ENCODE results near the gene P2RY2.

The P2RY2 gene

GRCh38 chr11:73178681-73179080 lies 39.4 kb upstream of the P2RY2 start:
- H3K4me2 ChIP-seq (ENCODE audit: low read length), result no peak overlapping the region
- H3K27me3 ChIP-seq (ENCODE audit: control insufficient read depth, insufficient read depth, low read length), result no peaks in the 10 kb centered on the region
- TF ChIP-seq CTCF (IDR thresholded peaks at IDR 0.05), result no peak
- H3K79me2 ChIP-seq, result no peaks in the 10 kb centered on the region
- H3K36me3 ChIP-seq (ENCODE audit: control insufficient read depth, insufficient read depth, low read length), result no peaks in the 10 kb centered on the region
- H3K4me3 ChIP-seq (ENCODE audit: low read depth, low read length), result no peak overlapping the region
- H3K9me3 ChIP-seq (ENCODE audit: control insufficient read depth, low read length), result no peaks in the 10 kb centered on the region
- no peak overlapping the region for H3K27ac ChIP-seq
- no peak overlapping the region for H2AFZ ChIP-seq
- H3K4me1 ChIP-seq, result no peaks in the 10 kb centered on the region
- no peak overlapping the region for H3K9ac ChIP-seq

- Histone ChIP-seq H2AFZ (no peak overlapping the region), H3K36me3 (ENCODE audit: control insufficient read depth, insufficient read depth, low read length) (no peaks in the 10 kb centered on the region), H3K4me1 (no peaks in the 10 kb centered on the region), H3K9ac (no peak overlapping the region), H3K4me2 (ENCODE audit: low read length) (no peak overlapping the region), H3K27ac (no peak overlapping the region), H3K79me2 (no peaks in the 10 kb centered on the region), H3K4me3 (ENCODE audit: low read depth, low read length) (no peak overlapping the region), H3K9me3 (ENCODE audit: control insufficient read depth, low read length) (no peaks in the 10 kb centered on the region), H3K27me3 (ENCODE audit: control insufficient read depth, insufficient read depth, low read length) (no peaks in the 10 kb centered on the region)
- no peak for TF ChIP-seq CTCF (IDR thresholded peaks at IDR 0.05)
Measured at GRCh38 chr11:73182824-73183321, 35.2 kb upstream of the P2RY2 start.

- Histone ChIP-seq H3K27ac (no peak overlapping the region), H3K36me3 (ENCODE audit: control insufficient read depth, insufficient read depth, low read length) (no peaks in the 10 kb centered on the region), H3K4me1 (no peaks in the 10 kb centered on the region), H3K9ac (no peak overlapping the region), H2AFZ (no peak overlapping the region), H3K27me3 (ENCODE audit: control insufficient read depth, insufficient read depth, low read length) (no peaks in the 10 kb centered on the region), H3K4me2 (ENCODE audit: low read length) (no peak overlapping the region), H3K79me2 (no peaks in the 10 kb centered on the region), H3K4me3 (ENCODE audit: low read depth, low read length) (no peak overlapping the region), H3K9me3 (ENCODE audit: control insufficient read depth, low read length) (no peaks in the 10 kb centered on the region)
- TF ChIP-seq CTCF (IDR thresholded peaks at IDR 0.05), result peak; percentile 80
Measured at GRCh38 chr11:73184953-73185671, 33.0 kb upstream of the P2RY2 start.

GRCh38 chr11:73185680-73186293 lies 32.3 kb upstream of the P2RY2 start:
- no peak overlapping the region for H3K4me2 ChIP-seq (ENCODE audit: low read length)
- H3K9me3 ChIP-seq (ENCODE audit: control insufficient read depth, low read length), result no peaks in the 10 kb centered on the region
- H3K9ac ChIP-seq, result no peak overlapping the region
- no peak overlapping the region for H3K4me3 ChIP-seq (ENCODE audit: low read depth, low read length)
- H2AFZ ChIP-seq, result no peak overlapping the region
- H3K27me3 ChIP-seq (ENCODE audit: control insufficient read depth, insufficient read depth, low read length), result no peaks in the 10 kb centered on the region
- no peak for TF ChIP-seq CTCF (IDR thresholded peaks at IDR 0.05)
- no peak overlapping the region for H3K27ac ChIP-seq
- H3K4me1 ChIP-seq, result no peaks in the 10 kb centered on the region
- no peaks in the 10 kb centered on the region for H3K36me3 ChIP-seq (ENCODE audit: control insufficient read depth, insufficient read depth, low read length)
- H3K79me2 ChIP-seq, result no peaks in the 10 kb centered on the region
